ENCODE results near the gene ISLR2.
"Not testable (repeated sequence)": the region's sequence is repeated elsewhere in the genome, so short reads cannot be mapped to it uniquely, and the experiment has no call there.

- not testable (repeated sequence) for TF ChIP-seq CTCF (IDR thresholded peaks at IDR 0.05; ENCODE audit: poor library complexity); EZH2 (IDR thresholded peaks at IDR 0.05; ENCODE audit: borderline replicate concordance)
These were observed 34.8 kb upstream of the ISLR2 start for GRCh38 chr15:74095610-74096009.
